Transverse colon (tissue), 3 donors: ENCODE results near the gene KTN1.

Source experiments
- CTCF ChIP-seq, 5 experiments: fragments of 200-600 bp in 3 of 5; fragments of 450-650 bp in 2 of 5; sonication (generic) in 3 of 5; IDR thresholded peaks; 1 replicate in 2 of 5; 2 replicates in 3 of 5; pipeline ENCODE4 v1.5.1; 2016 to 2017; ENCODE audit warnings: antibody characterized with exemption in 5 of 5, inconsistent platforms in 3 of 5, mild to moderate bottlenecking in 2 of 5, moderate library complexity in 1 of 5
- POLR2A ChIP-seq: fragments of 450-650 bp; IDR thresholded peaks from one replicate; pipeline ENCODE4 v1.6.1; 2016; ENCODE audit warnings: antibody characterized with exemption, mild to moderate bottlenecking, moderate library complexity

- no peak for TF ChIP-seq POLR2A
- TF ChIP-seq CTCF (IDR thresholded peaks at IDR 0.05) = no peak
These were observed 113.9 kb downstream of the KTN1 start for GRCh38 chr14:55693904-55694303.
